Stimulated activated CD8-positive, alpha-beta memory T cell treated with anti-CD3 and anti-CD28 coated beads, Interleukin-4, amount 100 ng/mL, for 48 hours (primary cell): ENCODE results near the gene NHERF1.

Experiments used
- DNase-seq: peaks from one replicate; pipeline ENCODE4 v3.0.0-alpha.2; 2020

NHERF1 gene

DNA sequence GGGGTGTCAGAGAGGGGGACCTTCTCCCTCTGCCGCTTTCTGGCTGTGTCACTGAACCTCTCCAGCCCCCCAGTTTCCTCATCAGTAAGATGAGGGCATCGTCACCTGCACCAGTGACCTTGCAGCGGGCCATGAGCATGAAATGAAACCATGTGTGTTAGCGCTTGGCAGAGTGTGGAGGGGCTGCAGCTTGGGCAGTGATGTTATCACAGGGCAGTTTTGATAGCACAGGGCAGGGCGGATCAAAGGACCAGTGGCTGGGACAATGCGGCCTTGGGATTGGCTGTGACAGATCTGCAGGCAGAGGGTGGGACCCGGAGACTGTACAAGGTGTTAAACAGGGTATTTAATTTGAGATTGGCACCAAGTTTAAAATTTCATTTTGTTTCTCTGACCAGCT lies 66.6 kb downstream of the NHERF1 start:
- DNase-seq = no peak

- DNase-seq = no peak
Observed at GRCh38 chr17:74815550-74816370, 67.3 kb downstream of the NHERF1 start.

- DNase-seq = no peak
Observed at GRCh38 chr17:74816905-74817620, 68.6 kb downstream of the NHERF1 start.

DNA sequence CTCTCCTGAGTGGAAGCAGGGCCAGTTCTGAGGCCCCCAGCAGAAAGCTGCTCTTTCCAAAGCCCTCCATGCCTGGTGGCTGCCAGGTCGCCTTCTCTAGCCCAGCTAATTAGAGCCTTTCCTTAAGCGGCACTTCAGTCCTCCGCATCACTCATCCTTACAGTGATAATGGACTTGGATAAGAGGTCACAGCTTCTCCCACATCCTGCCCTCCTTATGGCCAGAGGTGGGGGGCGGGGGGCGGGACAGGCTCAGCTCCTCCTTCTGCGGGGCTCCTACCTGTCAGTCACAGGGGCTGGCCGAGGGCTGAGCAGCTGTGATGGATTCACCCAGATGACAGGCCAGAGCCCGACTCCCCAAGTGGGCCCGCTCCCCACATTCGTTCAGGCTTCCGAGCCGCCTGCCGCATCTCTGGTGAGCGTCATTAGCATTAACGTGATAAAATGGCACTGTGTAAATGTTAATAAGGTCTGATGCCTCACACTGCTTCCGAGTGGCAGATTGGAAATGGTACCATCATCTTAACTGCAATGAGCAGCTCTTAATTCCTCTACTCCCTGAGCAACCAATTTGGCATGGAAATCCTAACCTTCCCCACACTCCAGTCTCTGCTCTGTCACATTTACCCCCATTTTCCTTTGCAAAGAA lies 70.0 kb downstream of the NHERF1 start:
- DNase-seq = no peak
